GM12872 (cell line): ENCODE results near the gene UNC79.

Source experiments
- TF ChIP-seq, protein P1 (sequence below): IDR thresholded peaks from 3 replicates; pipeline ENCODE4 v1.5.1; 2011; ENCODE audit warnings: low read depth, mild to moderate bottlenecking, low read length, moderate library complexity; ENCODE audit not compliant: insufficient read depth

UNC79 gene

DNA sequence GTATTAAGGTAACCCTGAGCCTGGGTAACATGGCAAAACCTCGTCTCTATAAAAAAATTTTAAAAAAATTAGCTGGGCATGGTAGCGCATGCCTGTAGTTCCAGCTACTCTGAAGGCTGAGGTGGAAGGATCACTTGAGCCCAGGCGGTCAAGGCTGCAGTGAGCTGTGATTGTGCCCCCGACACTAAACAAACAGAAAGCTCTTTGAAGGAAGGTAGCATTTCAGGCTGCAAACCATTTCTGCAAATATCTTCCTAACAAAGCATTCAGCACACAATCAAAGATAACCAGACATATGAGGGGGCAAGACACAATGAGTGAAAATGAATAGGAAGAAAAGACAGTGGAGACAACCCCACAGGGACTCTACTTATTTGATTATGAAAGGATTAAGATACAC, 238.9 kb downstream of the UNC79 start:
- TF ChIP-seq, protein P1, sequence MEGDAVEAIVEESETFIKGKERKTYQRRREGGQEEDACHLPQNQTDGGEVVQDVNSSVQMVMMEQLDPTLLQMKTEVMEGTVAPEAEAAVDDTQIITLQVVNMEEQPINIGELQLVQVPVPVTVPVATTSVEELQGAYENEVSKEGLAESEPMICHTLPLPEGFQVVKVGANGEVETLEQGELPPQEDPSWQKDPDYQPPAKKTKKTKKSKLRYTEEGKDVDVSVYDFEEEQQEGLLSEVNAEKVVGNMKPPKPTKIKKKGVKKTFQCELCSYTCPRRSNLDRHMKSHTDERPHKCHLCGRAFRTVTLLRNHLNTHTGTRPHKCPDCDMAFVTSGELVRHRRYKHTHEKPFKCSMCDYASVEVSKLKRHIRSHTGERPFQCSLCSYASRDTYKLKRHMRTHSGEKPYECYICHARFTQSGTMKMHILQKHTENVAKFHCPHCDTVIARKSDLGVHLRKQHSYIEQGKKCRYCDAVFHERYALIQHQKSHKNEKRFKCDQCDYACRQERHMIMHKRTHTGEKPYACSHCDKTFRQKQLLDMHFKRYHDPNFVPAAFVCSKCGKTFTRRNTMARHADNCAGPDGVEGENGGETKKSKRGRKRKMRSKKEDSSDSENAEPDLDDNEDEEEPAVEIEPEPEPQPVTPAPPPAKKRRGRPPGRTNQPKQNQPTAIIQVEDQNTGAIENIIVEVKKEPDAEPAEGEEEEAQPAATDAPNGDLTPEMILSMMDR = no peak

DNA sequence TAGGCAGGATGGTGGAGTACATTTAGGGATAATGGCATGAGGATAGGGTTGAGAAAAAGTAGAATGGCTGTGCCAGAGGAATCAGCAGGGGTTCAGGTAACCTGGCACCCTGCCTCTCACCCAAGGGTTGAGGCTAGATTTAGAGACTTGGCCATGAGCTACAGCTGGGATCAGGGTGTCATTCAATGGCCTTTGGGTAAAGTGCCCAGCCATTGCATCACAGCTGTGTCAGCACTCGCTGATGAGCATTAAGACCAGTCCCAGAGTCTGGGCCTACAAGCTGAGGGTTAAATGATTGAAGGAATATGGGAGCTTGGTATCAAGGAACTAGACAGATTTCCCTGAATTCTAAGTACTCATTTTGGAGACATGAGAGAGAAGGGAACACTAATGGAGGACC, 243.6 kb downstream of the UNC79 start:
- TF ChIP-seq, protein P1 = no peak

DNA sequence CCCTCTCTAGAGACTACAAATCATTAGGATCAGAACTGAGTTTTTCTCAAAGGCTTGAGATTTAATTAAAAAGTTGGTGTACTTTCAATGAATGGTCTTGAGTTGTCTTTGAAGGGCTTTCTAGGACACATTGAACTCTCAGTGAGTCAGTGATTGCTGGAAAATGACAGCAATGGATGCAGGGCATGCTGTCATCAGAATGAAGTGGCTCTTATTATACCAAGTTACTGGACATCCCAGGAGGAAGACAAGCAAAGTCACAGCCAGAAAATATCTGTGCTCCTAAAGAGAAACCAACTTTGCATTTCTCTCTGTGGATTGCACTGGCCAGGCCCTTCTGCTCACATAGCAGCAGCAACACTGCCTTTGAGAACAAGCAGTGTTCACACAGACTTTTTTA, 244.9 kb downstream of the UNC79 start:
- TF ChIP-seq, protein P1 = no peak

DNA sequence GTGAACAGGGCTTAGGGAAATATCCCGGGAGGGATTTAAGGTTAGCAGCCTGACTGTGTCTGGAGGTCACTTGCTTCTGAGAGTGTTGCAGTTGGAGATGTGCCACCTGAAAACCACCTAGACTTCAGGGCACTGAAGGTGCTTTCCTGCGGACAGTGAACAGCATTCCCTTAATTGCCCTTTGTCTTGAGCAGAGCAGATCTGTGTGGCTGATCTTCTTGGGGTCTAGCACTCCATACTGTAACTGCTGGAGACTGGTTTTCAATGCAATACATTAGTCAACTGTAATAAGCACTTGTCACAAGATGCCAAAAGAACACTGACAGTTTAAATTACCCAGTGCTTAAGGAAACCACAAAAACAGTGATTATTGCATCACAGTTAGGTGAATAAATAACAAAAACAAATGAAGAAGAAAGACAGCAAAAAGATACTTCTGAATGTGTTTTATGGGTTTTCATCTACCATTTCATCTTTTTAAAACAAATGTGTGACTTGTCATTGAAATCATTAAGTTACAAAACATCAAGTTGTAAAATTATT, 245.7 kb downstream of the UNC79 start:
- TF ChIP-seq, protein P1 = no peak

DNA sequence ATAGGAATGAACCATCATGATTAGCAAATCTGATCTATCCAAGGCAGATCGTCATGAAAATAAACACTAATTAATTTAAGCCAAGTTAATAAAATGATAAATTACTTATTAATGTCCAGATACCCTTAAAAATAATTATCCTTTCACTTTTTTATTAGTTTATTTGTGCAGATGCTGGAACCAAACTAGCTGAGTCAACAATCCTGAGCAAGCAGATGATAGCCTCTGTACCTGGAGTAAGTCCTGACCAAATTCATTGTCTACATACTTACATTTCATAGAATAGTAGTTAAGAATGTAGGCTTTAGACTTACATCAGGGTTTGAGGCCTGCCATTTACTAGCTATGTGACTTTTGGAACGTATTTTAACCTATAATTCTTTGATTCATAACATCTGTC, 251.7 kb downstream of the UNC79 start:
- TF ChIP-seq, protein P1 = no peak

DNA sequence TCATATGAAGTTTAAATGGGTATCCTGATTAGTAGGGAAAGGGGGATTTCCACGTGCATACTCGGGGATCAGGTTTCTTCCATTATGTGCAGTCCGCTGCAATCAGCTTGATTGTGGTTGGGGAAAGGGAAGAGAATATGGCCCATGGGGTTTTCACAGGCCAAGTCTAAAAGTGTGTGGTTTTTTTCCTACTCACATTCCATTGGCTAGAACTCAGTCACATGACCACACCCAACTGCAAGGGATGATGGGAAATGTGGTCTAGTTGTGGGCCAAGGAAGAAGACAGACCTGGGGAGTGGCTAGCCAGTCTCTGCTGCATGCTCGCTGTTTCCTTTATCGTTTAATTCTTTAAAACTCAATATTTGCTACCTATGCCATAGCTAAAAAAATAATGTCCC, 252.5 kb downstream of the UNC79 start:
- TF ChIP-seq, protein P1 = no peak

DNA sequence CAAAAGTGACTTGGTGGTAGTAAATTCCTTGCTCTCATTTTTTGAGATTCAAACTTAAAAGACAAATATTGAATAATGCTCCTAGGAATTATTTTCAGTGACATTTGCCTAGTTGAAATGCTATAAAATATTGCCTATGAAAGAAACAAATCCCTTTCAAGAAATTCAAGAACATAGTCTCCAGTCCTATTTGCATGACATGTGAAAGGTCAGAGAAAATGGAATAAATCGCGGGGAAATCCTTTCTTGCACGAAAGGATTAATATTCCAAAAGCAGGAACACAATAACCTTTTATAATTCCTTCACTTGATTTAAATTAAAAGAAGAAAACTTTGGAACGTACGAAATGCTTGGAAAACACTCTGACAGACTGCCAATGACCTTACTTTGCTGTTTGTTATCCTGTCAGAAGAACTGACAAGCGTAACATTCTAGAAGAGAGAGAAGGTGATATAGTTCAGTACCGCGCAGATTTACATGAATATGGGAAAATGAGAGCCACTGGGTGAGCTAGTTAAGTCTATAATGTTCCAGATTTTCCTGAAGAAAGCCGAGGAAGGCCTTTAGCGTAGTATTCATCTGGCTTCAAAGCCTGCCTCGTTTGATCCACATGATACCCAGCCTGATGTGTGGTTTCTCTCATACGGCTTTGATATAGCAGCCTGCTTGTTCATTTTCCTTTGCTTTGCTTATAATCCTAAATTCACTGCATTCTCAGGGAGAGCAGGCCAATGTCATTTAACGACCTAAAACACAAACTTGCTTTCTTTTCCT, 254.6 kb downstream of the UNC79 start:
- TF ChIP-seq, protein P1 = no peak
